ENCODE results near the gene UCHL5. TPM values are rescaled to one million over a fixed set of nuclear protein-coding genes. Genes with fewer than 3 reads are reported as not detected.

UCHL5 gene
- total RNA-seq, 1 donor from 2014 or later: 36.4 TPM

DNA sequence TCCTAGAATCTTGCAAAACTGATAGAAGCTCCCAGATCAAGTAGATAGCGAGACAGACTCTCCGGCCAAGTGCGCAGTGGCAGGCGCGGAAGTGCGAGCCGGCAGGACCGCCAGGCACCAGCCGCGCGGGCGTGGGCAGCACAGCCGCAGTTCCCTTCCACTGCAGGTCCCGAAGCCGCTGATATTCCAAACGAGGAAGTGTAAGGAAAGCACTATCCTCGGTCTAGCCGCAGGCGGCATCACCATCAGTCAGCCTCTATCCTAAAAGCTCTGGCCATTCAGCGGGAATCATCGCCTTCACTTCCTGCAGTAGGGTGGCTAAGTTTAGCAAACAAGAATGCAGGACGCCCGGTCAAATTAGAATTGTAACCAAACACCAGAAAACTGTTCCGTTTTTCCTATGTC lies 45.3 kb upstream of the UCHL5 start:
- TF ChIP-seq, protein P1, sequence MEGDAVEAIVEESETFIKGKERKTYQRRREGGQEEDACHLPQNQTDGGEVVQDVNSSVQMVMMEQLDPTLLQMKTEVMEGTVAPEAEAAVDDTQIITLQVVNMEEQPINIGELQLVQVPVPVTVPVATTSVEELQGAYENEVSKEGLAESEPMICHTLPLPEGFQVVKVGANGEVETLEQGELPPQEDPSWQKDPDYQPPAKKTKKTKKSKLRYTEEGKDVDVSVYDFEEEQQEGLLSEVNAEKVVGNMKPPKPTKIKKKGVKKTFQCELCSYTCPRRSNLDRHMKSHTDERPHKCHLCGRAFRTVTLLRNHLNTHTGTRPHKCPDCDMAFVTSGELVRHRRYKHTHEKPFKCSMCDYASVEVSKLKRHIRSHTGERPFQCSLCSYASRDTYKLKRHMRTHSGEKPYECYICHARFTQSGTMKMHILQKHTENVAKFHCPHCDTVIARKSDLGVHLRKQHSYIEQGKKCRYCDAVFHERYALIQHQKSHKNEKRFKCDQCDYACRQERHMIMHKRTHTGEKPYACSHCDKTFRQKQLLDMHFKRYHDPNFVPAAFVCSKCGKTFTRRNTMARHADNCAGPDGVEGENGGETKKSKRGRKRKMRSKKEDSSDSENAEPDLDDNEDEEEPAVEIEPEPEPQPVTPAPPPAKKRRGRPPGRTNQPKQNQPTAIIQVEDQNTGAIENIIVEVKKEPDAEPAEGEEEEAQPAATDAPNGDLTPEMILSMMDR (IDR thresholded peaks at IDR 0.05): no peak
- peak overlapping the region; percentile 76 for H3K27ac Mint-ChIP-seq
- POLR2A ChIA-PET: interaction anchor here (2.6 to 5.1 kb wide), 2 partner anchors 17 to 46 kb away, joined by 22 to 42 read pairs; partner anchors contain the start of genes CDC73, RO60 and UCHL5
- peak overlapping the region; percentile 93 for H3K4me3 Mint-ChIP-seq
- CTCF ChIA-PET: interaction anchor here (1.0 to 2.0 kb wide), 4 partner anchors 17 to 630 kb away, joined by 3 to 4 read pairs (median 4); partner anchors contain the start of gene CDC73
- peaks cover 17% of the 10 kb centered on the region for H3K36me3 Mint-ChIP-seq (ENCODE audit: low read depth)
- H3K4me1 Mint-ChIP-seq: peaks cover 18% of the 10 kb centered on the region
- DNase-seq: no peak
- ATAC-seq (ENCODE audit: low read depth): peak; percentile 23
- H3K9me3 Mint-ChIP-seq: no peaks in the 10 kb centered on the region
- intact Hi-C loops (cut with micrococcal nuclease): no loop called here
- no peaks in the 10 kb centered on the region for H3K27me3 Mint-ChIP-seq

DNA sequence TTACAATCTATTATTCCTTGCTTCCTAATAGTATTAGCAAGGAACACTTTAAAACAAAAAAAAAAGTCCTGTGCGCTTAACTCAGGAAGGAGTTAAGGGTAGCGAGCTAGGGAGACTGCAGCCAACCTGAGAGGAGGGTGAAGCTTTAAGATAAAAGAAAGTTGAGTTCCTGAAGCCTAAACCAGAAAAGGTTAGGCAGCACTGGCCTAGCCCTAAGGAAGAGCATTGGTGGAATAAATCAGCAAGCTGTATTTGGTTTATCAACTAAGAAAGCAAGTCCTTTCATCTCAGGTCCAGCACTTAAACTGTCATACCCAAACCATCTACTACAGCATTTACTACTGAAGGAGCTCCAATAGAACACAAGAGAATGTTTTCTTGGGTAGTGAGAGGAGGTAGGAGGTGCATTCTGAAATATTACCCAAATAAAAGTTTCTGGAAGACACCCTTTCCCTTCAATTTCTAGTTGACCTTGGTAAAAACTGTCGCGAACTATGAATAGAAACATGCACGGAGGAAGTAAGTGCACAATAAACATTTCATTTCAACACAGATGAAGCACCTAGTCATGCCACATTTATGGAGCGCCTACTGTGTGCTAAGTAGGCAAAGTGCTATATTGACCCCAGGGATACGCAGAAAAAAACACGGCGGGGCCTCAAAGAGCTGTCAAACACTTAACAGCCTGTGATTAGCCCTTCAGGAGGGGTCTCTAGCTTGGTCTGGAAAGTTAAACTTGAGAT lies 44.8 kb upstream of the UCHL5 start:
- H3K9me3 Mint-ChIP-seq: no peaks in the 10 kb centered on the region
- TF ChIP-seq, protein P1 (IDR thresholded peaks at IDR 0.05): no peak
- DNase-seq (no peak), ATAC-seq (ENCODE audit: low read depth) (no peak)
- H3K4me1 Mint-ChIP-seq: peaks cover 18% of the 10 kb centered on the region
- H3K4me3 Mint-ChIP-seq: peak overlapping the region; percentile 93
- intact Hi-C loops (cut with micrococcal nuclease): no loop called here
- ChIA-PET POLR2A (interaction anchor here (2.6 to 5.1 kb wide), 2 partner anchors 17 to 45 kb away, joined by 22 to 42 read pairs; partner anchors contain the start of genes CDC73, RO60 and UCHL5), CTCF (interaction anchor here (1.0 to 2.0 kb wide), 4 partner anchors 16 to 629 kb away, joined by 3 to 4 read pairs (median 4); partner anchors contain the start of gene CDC73)
- peaks cover 23% of the 10 kb centered on the region for H3K36me3 Mint-ChIP-seq (ENCODE audit: low read depth)
- H3K27me3 Mint-ChIP-seq: no peaks in the 10 kb centered on the region
- H3K27ac Mint-ChIP-seq: no peak overlapping the region

DNA sequence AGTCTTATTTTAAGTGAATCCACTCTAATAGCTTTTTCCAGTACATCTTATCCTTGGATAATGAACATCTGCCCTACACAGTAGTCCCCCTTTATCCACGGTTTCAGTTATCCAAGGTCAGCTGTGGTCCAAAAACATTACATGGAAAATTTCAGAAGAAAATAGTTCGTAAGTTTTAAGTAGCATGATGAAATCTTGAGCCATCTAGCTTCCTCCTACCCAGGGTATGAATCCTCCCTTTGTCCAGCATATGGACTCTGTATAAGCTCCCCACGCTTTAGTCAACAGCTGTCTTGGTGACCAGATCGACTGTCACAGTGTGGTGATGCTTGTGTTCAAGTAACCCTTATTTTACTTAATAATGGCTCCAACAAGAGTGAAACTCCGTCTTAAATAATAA lies 43.5 kb upstream of the UCHL5 start:
- Mint-ChIP-seq H3K36me3 (ENCODE audit: low read depth) (peaks cover 29% of the 10 kb centered on the region), H3K4me3 (no peak overlapping the region), H3K4me1 (peaks cover 18% of the 10 kb centered on the region), H3K27me3 (no peaks in the 10 kb centered on the region), H3K9me3 (no peaks in the 10 kb centered on the region), H3K27ac (no peak overlapping the region)
- DNase-seq (no peak), ATAC-seq (ENCODE audit: low read depth) (no peak)
- TF ChIP-seq, protein P1 (IDR thresholded peaks at IDR 0.05): no peak
- intact Hi-C loops (cut with micrococcal nuclease): no loop called here
- ChIA-PET CTCF (no interaction called here), POLR2A (no interaction called here)

DNA sequence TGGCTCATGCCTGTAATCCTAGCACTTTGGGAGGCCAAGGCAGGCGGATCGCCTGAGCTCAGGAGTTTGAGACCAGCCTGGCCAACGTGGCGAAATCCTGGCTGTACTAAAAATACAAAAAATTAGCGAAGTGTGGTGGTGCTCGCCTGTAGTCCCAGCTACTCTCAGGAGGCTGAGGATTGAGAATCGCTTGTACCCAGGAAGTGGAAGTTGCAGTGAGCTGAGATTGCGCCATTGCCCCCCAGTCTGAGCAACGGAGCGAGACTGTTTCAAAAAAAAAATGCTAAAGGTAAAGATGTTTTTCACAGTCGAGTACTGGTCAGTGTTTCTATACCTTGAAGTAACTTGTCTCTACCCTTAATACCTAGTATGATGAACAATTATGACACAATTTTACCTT lies 35.0 kb upstream of the UCHL5 start:
- intact Hi-C loops (cut with micrococcal nuclease): no loop called here
- ChIA-PET POLR2A (no interaction called here), CTCF (no interaction called here)
- H3K4me3 Mint-ChIP-seq: no peak overlapping the region
- ATAC-seq (ENCODE audit: low read depth) (no peak), DNase-seq (no peak)
- H3K27ac Mint-ChIP-seq: no peak overlapping the region
- no peaks in the 10 kb centered on the region for H3K9me3 Mint-ChIP-seq
- H3K36me3 Mint-ChIP-seq (ENCODE audit: low read depth): peaks cover 54% of the 10 kb centered on the region
- TF ChIP-seq, protein P1 (IDR thresholded peaks at IDR 0.05): no peak
- no peaks in the 10 kb centered on the region for H3K27me3 Mint-ChIP-seq
- no peaks in the 10 kb centered on the region for H3K4me1 Mint-ChIP-seq

DNA sequence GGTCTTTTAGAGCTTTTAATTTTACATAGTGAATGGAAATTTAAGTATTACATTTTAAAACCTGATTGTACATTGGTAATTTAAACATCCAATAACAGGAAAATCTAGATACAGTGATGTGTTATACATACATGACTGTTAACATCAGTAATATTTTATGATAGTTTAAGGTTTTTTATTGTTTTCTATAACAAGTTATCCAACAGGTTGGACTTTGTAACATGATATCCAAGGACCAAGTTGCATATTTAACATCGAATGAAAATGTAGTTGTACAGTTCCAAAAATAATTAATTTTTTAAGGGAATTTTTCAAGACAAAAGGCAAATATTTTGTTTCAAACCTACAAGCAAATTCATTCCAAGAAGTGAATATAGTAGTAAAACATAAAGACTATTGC lies 31.7 kb upstream of the UCHL5 start:
- TF ChIP-seq, protein P1 (IDR thresholded peaks at IDR 0.05): no peak

More for the DNA sequence above, 31.7 kb upstream of the UCHL5 start:
- Mint-ChIP-seq H3K4me3 (no peak overlapping the region), H3K27me3 (no peaks in the 10 kb centered on the region), H3K36me3 (ENCODE audit: low read depth) (peaks cover 37% of the 10 kb centered on the region), H3K4me1 (no peaks in the 10 kb centered on the region), H3K9me3 (no peaks in the 10 kb centered on the region), H3K27ac (no peak overlapping the region)
- CTCF ChIA-PET: no interaction called here
- ATAC-seq (ENCODE audit: low read depth): no peak
- no peak for DNase-seq
- POLR2A ChIA-PET: no interaction called here
- intact Hi-C loops (cut with micrococcal nuclease): no loop called here

Measured in activated B cell treated with CpG ODN at 0.5 μM for 24 hours (primary cell).